Lung (tissue), 12 donors: ENCODE measurements around the gene TMEM266. TPM values are rescaled to one million over a fixed set of nuclear protein-coding genes. Genes with fewer than 3 reads are reported as not detected.

Experiments
- ATAC-seq: fragments of 200-7000 bp; cut with Tn5 transposase; one replicate; pipeline ENCODE4 v1.9.1; 2020; ENCODE audit warnings: moderate number of reproducible peaks; ENCODE audit not compliant: insufficient read depth, low FRiP score
- DNase-seq, 3 donors: peaks; one replicate each; pipeline ENCODE4 v3.0.0-alpha.2; 2013 to 2017
- H3K27ac ChIP-seq, 2 donors: one replicate each; pipeline ENCODE4 v1.5.1; 2013; ENCODE audit warnings: mild to moderate bottlenecking in 2 of 2, moderate library complexity in 2 of 2, control low read depth in 1 of 2, inconsistent platforms in 1 of 2, low read depth in 1 of 2, low read length in 1 of 2
- H3K27me3 ChIP-seq, 3 donors: one replicate each; pipeline ENCODE4 v1.5.1; 2013; ENCODE audit warnings: low read length in 2 of 3; ENCODE audit not compliant: control insufficient read depth in 3 of 3, insufficient read depth in 3 of 3
- H3K36me3 ChIP-seq, 4 donors: one replicate each; pipeline ENCODE4 v1.5.1; 2013; ENCODE audit warnings: low read length in 4 of 4, mild to moderate bottlenecking in 1 of 4, moderate library complexity in 1 of 4; ENCODE audit not compliant: control insufficient read depth in 4 of 4, insufficient read depth in 4 of 4
- H3K4me1 ChIP-seq, 5 donors: one replicate each; pipeline ENCODE4 v1.5.1; 2013; ENCODE audit warnings: low read length in 5 of 5, mild to moderate bottlenecking in 2 of 5, moderate library complexity in 1 of 5; ENCODE audit not compliant: control insufficient read depth in 5 of 5, insufficient read depth in 5 of 5
- H3K4me3 ChIP-seq: one replicate; pipeline ENCODE4 v1.5.1; 2013; ENCODE audit warnings: mild to moderate bottlenecking, control low read depth, moderate library complexity
- H3K9ac ChIP-seq, 2 donors: one replicate each; pipeline ENCODE4 v1.5.1; 2013; ENCODE audit warnings: low read length in 2 of 2, control low read depth in 1 of 2; ENCODE audit not compliant: insufficient read depth in 1 of 2
- H3K9me3 ChIP-seq, 4 donors: one replicate each; pipeline ENCODE4 v1.5.1; 2013; ENCODE audit warnings: low read length in 3 of 4, mild to moderate bottlenecking in 1 of 4, moderate library complexity in 1 of 4; ENCODE audit not compliant: control insufficient read depth in 4 of 4, insufficient read depth in 3 of 4
- WGBS, 2 donors: extraction: QIAGEN DNeasy Blood & Tissue Kit; methylation state at CpG; one replicate each; pipeline ENCODE4 v1.1.7; 2013; 5-methylcytosine and 5-hydroxymethylcytosine counted together
- polyA plus RNA-seq, 2 donors: library from polyadenylated mRNA; stranded (reverse); fragments of 200-250 nt; gene quantifications; one replicate each; pipeline ENCODE4 v1.2.1, GENCODE V29; 2013
- total RNA-seq, 2 donors: library from RNA; depleted of rRNA in 1 of 2; stranded (reverse); fragments of >200 nt in 1 of 2; gene quantifications; one replicate each; pipeline ENCODE4 v1.2.1, GENCODE V29; 2014 to 2021
- TF ChIP-seq, protein P1 (sequence below): IDR thresholded peaks from 2 replicates; pipeline ENCODE4 v1.5.1; 2012; ENCODE audit warnings: mild to moderate bottlenecking; ENCODE audit errors: control extremely low read depth, extremely low read depth
- donor health status: control.
- donor health status: control.
- donor health status: Bipolar disorder and iron deficiency.
- donor health status: healthy.
- donor health status: DM: yes; HTN: yes; CAD: no.

The TMEM266 gene
- total and polyA plus RNA-seq, 4 donors = 1.1 to 4.4 (median 1.5) TPM

- Histone ChIP-seq H3K27me3 (no peaks in the 10 kb centered on the region), H3K4me3 (no peak overlapping the region), H3K27ac (no peak overlapping the region), H3K36me3 (no peaks in the 10 kb centered on the region), H3K9ac (no peak overlapping the region), H3K9me3 (no peaks in the 10 kb centered on the region), H3K4me1 (peaks cover 0 to 18% (median 10%) of the 10 kb centered on the region in 5 donors)
- 88 to 91% methylated on average over 14 of the region's 14 CpGs for WGBS, 2 donors
- no peak for ATAC-seq
- TF ChIP-seq, protein P1, sequence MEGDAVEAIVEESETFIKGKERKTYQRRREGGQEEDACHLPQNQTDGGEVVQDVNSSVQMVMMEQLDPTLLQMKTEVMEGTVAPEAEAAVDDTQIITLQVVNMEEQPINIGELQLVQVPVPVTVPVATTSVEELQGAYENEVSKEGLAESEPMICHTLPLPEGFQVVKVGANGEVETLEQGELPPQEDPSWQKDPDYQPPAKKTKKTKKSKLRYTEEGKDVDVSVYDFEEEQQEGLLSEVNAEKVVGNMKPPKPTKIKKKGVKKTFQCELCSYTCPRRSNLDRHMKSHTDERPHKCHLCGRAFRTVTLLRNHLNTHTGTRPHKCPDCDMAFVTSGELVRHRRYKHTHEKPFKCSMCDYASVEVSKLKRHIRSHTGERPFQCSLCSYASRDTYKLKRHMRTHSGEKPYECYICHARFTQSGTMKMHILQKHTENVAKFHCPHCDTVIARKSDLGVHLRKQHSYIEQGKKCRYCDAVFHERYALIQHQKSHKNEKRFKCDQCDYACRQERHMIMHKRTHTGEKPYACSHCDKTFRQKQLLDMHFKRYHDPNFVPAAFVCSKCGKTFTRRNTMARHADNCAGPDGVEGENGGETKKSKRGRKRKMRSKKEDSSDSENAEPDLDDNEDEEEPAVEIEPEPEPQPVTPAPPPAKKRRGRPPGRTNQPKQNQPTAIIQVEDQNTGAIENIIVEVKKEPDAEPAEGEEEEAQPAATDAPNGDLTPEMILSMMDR = no peak
- DNase-seq = peak in 1 of 3 donors; percentile 30
These were observed 108.6 kb downstream of the TMEM266 start for GRCh38 chr15:76168237-76168984.

DNA sequence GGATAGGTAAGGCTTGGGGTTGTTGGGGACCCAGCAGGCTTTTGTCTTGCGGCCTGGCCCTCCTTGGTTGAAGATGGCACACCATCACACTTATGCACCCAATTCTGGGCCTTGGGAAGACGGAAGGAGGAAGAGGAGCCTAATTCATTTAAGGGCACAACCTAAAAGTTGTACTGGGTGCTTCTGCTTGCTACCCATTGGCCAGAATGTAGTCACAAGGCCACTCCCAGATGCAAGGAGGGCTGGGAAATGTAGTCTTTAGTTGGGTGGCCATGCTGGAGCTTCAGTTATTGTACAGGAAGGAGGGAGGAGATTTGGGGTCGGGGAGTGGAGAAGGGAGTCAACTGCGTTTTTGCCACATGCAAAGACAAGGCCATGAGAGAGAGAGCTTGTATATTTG is 109.2 kb downstream of the TMEM266 start:
- WGBS, 2 donors = 62 to 79% methylated on average over 4 of the region's 4 CpGs
- H3K9ac ChIP-seq = no peak overlapping the region

GRCh38 chr15:76169911-76170800 is 110.4 kb downstream of the TMEM266 start:
- TF ChIP-seq, protein P1 = no peak
- Histone ChIP-seq H3K9ac (no peak overlapping the region), H3K27ac (no peak overlapping the region), H3K9me3 (no peaks in the 10 kb centered on the region), H3K27me3 (no peaks in the 10 kb centered on the region), H3K36me3 (no peaks in the 10 kb centered on the region), H3K4me3 (no peak overlapping the region), H3K4me1 (peaks cover 0 to 2% (median under 1%) of the 10 kb centered on the region in 5 donors)
- no peak for ATAC-seq
- WGBS, 2 donors = 65 to 80% methylated on average over 16 of the region's 16 CpGs
- no peak for DNase-seq

More for the DNA sequence above, 109.2 kb downstream of the TMEM266 start:
- no peak overlapping the region for H3K27ac ChIP-seq
- no peaks in the 10 kb centered on the region for H3K36me3 ChIP-seq
- DNase-seq (no peak), ATAC-seq (no peak)
- no peak overlapping the region for H3K4me3 ChIP-seq
- peaks cover 0 to 12% (median 5%) of the 10 kb centered on the region in 5 donors for H3K4me1 ChIP-seq
- TF ChIP-seq, protein P1 = no peak
- H3K9me3 ChIP-seq = no peaks in the 10 kb centered on the region
- no peaks in the 10 kb centered on the region for H3K27me3 ChIP-seq
